Kidney (tissue), 14 donors: ENCODE measurements around the gene CNTN1. TPM values are rescaled to one million over a fixed set of nuclear protein-coding genes. Genes with fewer than 3 reads are reported as not detected.

Source experiments
- DNase-seq, 5 donors: peaks; one replicate each; pipeline ENCODE4 v3.0.0-alpha.2; 2013 to 2020
- FAIRE-seq: peaks from 2 replicates; lab custom pipeline; 2012; peaks lifted over from hg19 to GRCh38; lab: Jason Lieb, UNC
- H3K27ac ChIP-seq, 2 donors: one replicate each; pipeline ENCODE4 v1.7.0; 2013; ENCODE audit warnings: low read depth in 2 of 2, low read length in 2 of 2, inconsistent platforms in 1 of 2
- H3K27me3 ChIP-seq: one replicate; pipeline ENCODE4 v1.7.1; 2013; ENCODE audit warnings: low read length, inconsistent platforms; ENCODE audit not compliant: control insufficient read depth, insufficient read depth
- H3K36me3 ChIP-seq, 3 donors: one replicate each; pipeline versions ENCODE4 v1.7.0 to v1.7.1; 2013; ENCODE audit warnings: low read length in 3 of 3, control low read depth in 1 of 3, inconsistent platforms in 1 of 3; ENCODE audit not compliant: insufficient read depth in 3 of 3, control insufficient read depth in 2 of 3
- H3K4me1 ChIP-seq, 3 donors: one replicate each; pipeline versions ENCODE4 v1.7.0 to v1.7.1; 2013; ENCODE audit warnings: low read length in 3 of 3, inconsistent platforms in 1 of 3, low read depth in 1 of 3; ENCODE audit not compliant: control insufficient read depth in 2 of 3, insufficient read depth in 2 of 3
- H3K4me3 ChIP-seq, 3 donors: one replicate each; pipeline versions ENCODE4 v1.7.0 to v1.8.1; 2013; ENCODE audit warnings: low read length in 3 of 3, control low read depth in 1 of 3, inconsistent platforms in 1 of 3
- H3K9ac ChIP-seq, 3 donors: one replicate each; pipeline versions ENCODE4 v1.7.0 to v1.7.1; 2013; ENCODE audit warnings: low read length in 3 of 3, control low read depth in 1 of 3, inconsistent platforms in 1 of 3
- H3K9me3 ChIP-seq, 3 donors: one replicate each; pipeline versions ENCODE4 v1.7.0 to v1.7.1; 2013; ENCODE audit warnings: low read length in 3 of 3, control low read depth in 1 of 3, inconsistent platforms in 1 of 3; ENCODE audit not compliant: control insufficient read depth in 2 of 3, insufficient read depth in 1 of 3
- CTCF ChIP-seq: IDR thresholded peaks from 3 replicates; pipeline ENCODE4 v1.5.1; 2012; ENCODE audit warnings: mild to moderate bottlenecking, moderate library complexity, borderline replicate concordance; ENCODE audit not compliant: insufficient read depth; ENCODE audit errors: extremely low read depth
- intact Hi-C: fragments of 100-400 bp; cut with DNase I; formaldehyde crosslinking; loops from one replicate; pipeline ENCODE4 v1.11.1; 2022
- polyA plus RNA-seq: library from polyadenylated mRNA; stranded (reverse); fragments of 350-450 nt; fragmentation: Illumina TruSeq; extraction: RNeasy Lipid Tissue Mini Kit (QIAGEN cat#74804); gene quantifications from one replicate; pipeline ENCODE4 v1.2.3, GENCODE V29; 2014; ENCODE audit warnings: low read depth, low replicate concordance; ENCODE audit not compliant: insufficient read depth
- total RNA-seq: library from RNA; stranded (reverse); fragmentation: NEBNext Ultra II Directional; extraction: Animal tissue kit (Norgen Biotek cat#: 25700); gene quantifications from one replicate; pipeline ENCODE4 v1.2.1, GENCODE V29; 2021
- donor health status: control.
- donor health status: control.
- donor health status: control.
- donor health status: control.
- donor health status: control.
- donor health status: DM: yes; HTN: yes; CAD: no.
- donor health status: Normal renal cell carcinoma (clear cell type).

CNTN1 gene
- total and polyA plus RNA-seq, 2 donors from 2014 or later, result 6.3 to 9.9 TPM

DNA sequence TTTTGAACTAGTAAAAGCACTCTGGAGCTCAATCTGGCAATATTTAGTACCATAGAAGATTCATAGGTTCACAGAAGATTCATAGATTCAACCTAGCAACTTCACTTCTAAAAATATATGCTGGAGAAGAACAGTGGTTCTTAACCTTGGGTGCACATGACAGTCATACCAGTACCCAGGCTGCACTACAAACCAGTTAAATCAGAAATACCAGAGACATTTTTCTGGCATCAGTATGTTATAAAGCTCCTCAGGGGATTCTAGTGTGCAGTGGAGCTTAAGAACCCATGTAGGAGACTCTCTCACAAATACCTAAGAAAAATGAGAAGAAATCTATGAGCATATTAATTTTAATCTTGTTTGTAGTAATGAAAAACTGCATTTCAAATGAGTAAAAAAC lies 46.6 kb downstream of the CNTN1 start:
- H3K27ac ChIP-seq, result no peak overlapping the region
- H3K4me3 ChIP-seq, result no peak overlapping the region
- intact Hi-C loops, result no loop called here
- H3K27me3 ChIP-seq, result no peaks in the 10 kb centered on the region
- FAIRE-seq (no peak), DNase-seq (no peak)
- H3K9me3 ChIP-seq, result no peaks in the 10 kb centered on the region
- H3K9ac ChIP-seq, result no peak overlapping the region
- H3K36me3 ChIP-seq, result no peaks in the 10 kb centered on the region
- TF ChIP-seq CTCF, result no peak
- H3K4me1 ChIP-seq, result no peaks in the 10 kb centered on the region

GRCh38 chr12:40742041-40742440 lies 49.8 kb downstream of the CNTN1 start:
- Histone ChIP-seq H3K36me3 (no peaks in the 10 kb centered on the region), H3K9me3 (no peaks in the 10 kb centered on the region), H3K4me3 (no peak overlapping the region), H3K4me1 (no peaks in the 10 kb centered on the region), H3K9ac (no peak overlapping the region), H3K27ac (no peak overlapping the region), H3K27me3 (no peaks in the 10 kb centered on the region)
- intact Hi-C loops, result no loop called here
- FAIRE-seq (no peak), DNase-seq (no peak)
- no peak for TF ChIP-seq CTCF

DNA sequence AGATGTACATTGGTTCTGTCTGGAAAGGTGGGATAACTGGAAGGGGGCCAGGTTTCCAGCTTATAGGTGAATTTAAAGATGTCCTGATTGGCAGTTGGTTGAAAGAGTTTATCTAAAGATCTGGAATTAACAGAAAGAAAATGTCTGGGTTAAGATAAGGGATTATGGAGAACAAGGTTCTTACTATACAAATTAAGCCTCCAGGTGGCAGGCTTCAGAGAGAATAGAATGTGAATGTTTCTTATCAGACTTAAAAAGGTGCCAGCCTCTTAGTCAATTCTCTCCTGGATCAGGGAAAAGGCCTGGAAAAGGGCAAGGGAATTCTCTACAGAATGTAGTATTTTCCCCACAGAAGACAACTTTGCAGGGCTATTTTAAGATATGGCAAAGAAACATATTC lies 53.1 kb downstream of the CNTN1 start:
- no peaks in the 10 kb centered on the region for H3K27me3 ChIP-seq
- no peak for TF ChIP-seq CTCF
- H3K4me1 ChIP-seq, result no peaks in the 10 kb centered on the region
- intact Hi-C loops, result no loop called here
- FAIRE-seq (no peak), DNase-seq (no peak)
- H3K9me3 ChIP-seq, result no peaks in the 10 kb centered on the region
- H3K36me3 ChIP-seq, result no peaks in the 10 kb centered on the region
- H3K4me3 ChIP-seq, result no peak overlapping the region
- no peak overlapping the region for H3K27ac ChIP-seq
- H3K9ac ChIP-seq, result no peak overlapping the region

GRCh38 chr12:40749863-40750262 lies 57.6 kb downstream of the CNTN1 start:
- H3K27me3 ChIP-seq, result no peaks in the 10 kb centered on the region
- no peak overlapping the region for H3K9ac ChIP-seq
- no peaks in the 10 kb centered on the region for H3K4me1 ChIP-seq
- no peak overlapping the region for H3K4me3 ChIP-seq
- DNase-seq, result no peak
- no peaks in the 10 kb centered on the region for H3K9me3 ChIP-seq
- no peak for FAIRE-seq
- no peak for TF ChIP-seq CTCF
- H3K36me3 ChIP-seq, result no peaks in the 10 kb centered on the region
- no peak overlapping the region for H3K27ac ChIP-seq
- intact Hi-C loops, result no loop called here
